NCI-H1436 (cell line): Measurements from ENCODE around the gene ZNF451.

ENCODE experiments used
- DNase-seq: peaks from one replicate; lab custom pipeline; 2025; lab: John Stamatoyannopoulos, UW

Gene ZNF451

DNA sequence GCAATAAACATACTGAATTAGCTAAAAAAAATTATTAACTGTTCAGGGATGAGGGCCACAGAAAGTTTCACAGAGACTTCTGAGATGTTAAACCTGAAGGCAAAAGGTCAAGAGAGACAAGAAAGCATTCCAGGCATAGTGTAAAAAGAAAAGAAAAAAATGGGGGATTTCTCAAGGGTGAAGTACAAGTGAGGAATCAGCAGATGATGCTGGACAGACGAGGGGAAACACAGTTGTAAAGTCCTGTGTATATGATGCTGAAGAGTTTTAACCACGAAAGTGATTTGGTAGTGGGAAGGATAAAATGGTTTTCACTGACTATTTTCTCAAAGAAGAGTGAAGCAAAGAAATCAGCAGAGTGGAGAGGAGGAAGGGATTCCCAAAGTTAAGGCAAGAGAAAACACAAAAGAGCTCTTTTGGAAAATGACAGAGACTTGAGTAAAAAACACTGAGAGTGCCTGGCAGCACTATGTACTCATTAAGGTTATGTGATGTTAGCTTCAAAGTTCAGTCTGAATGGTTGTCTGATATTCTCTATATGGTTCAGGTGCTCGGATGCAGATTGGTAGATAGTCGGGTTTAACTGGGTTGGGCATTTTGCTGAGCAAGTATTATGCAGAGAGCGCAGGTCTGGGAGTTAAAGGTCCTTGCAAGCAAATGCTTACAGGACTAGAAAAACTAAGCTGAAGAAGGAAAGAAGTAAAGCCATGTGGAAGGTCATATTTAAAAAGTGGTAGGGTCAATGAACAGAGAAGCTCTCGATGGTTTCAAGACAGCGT, 115.8 kb downstream of the ZNF451 start:
- DNase-seq, result no peak

- no peak for DNase-seq
These were observed 117.2 kb downstream of the ZNF451 start for GRCh38 chr6:57207141-57207540.

GRCh38 chr6:57207872-57208271, 117.9 kb downstream of the ZNF451 start:
- DNase-seq, result no peak

DNA sequence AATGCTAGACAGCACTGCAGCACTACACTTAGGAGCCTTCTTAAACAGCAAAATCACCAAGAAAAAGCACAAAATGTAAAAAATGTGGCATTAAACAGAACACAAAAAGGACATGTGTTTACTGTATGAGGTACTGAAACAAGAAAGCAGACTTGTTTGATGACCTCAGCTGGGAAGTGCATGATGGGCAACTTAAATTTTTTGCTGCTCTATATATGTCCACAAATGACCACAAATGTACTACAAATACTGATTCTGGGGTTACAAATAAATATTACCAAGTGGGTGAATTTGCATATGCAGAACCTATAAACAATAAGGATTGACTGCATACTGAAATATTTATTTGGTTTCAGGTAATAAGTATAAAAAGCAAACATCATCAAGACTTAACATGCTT, 119.0 kb downstream of the ZNF451 start:
- DNase-seq, result no peak

DNA sequence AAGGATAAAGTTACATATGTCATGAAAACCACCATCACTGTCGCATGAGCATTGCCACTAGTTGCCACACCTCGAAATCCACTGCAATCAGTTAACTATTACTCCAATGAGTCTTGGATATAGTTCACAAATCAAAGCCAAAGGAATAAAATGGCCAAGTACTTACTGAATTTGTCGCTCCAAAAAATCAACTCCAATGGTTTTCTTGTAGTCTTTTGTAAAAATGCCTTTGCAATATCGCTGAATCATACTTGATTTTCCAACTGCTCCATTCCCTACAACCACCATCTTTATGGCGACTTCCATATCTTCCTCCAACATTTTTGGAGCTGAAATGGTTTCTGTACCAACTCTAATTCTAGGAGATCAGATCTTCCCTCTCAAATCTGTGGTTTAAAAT, 120.1 kb downstream of the ZNF451 start:
- no peak for DNase-seq

GRCh38 chr6:57215260-57215659, 125.3 kb downstream of the ZNF451 start:
- no peak for DNase-seq

DNA sequence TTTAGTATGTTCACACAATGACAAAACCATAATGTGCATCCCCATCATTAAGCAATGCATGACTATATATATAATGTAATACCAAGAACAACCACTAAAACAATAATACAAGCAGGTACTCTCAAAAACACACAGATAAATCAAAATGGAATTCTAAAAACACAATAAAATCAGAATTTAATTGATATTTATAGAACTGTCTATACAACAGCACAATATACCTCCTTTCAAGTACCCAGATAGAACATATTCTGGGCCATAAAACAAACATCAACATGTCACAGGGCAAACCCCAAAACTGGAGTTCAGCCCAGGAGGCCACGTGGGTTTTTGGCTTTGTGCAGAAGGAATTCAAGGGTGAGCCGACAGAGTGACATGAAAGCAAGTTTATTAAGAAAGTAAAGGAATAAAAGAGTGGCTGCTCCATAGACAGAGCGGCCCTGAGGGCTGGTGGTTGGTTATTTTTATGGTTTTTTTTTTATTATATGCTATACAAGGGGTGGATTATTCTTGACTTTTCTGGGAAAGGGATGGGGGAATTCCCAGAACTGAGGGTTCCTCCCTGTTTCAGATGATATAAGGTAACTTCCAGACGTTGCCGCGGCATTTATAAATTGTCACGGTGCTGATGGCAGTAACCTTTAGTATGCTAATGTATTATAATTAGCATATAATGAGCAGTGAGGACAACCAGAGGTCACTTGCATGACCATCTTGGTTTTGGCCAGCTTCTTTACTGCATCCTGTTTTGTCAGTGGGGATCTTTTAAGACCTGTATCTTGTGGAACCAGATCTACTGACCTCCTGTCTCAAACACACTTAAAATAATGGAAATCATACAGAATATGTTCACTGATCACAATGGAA, 126.5 kb downstream of the ZNF451 start:
- DNase-seq, result no peak

DNA sequence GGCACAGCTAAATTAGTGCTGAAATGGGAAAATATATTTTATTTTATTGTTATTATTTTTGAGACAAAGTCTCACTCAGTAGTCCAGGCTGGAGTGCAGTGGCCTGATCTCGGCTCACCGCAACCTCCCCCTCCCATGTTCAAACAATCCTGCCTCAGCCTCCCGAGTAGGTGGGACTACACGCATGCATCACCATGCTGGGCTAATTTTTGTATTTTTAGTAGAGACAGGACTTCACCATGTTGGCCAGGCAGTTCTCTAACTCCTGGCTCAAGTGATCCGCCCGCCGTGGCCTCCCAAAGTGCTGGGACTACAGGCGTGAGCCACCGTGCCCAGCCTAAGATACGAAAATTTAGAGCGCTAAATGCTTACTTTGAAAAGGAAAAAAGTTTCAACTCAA, 127.3 kb downstream of the ZNF451 start:
- DNase-seq, result no peak
